HG03460 (cell line): Measurements from ENCODE around the gene SAP130.

ENCODE experiments used
- ATAC-seq: cut with Tn5 transposase; IDR thresholded peaks from one replicate; pipeline ENCODE4 v1.9.1; 2021; ENCODE audit not compliant: unreplicated experiment

SAP130 gene

DNA sequence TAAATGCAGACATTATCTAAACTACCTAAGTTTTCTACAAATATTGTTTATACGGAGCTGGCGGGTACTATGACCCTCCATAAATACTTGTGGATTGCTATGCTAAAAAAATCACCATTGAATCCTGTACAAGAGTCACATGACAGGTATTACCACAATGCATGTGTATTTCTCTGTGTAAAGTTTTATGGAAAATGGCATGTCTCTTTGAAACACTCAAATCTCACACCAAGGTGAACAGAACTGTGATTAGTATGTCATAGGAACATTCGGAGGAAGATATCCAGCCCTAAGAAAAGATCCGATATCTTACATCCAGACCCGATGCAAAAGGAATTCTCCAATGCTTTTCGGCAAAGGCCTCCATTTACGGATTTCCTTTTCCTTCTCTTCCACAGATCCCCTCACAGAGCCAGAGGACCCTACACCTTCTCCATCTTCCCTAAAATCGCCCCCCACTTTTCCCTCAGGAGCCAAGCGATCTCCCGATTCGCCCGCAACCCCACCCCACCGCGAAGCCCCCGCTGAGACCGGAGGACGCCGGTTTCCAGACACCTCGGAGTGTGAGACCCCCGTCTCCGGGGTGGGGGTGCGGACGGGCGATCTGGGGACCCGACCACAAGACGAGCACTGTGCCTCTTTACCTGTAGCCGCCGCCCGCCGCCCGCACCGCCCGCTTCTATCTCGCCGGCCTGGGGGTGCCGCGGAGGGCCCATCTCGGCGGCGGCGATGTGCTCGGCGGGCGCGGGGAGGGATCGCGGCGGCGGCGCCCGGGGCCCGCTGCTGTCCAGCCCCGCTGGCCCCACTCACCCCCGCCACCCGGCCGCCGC is 1.2 kb downstream of the SAP130 start:
- ATAC-seq = no peak

DNA sequence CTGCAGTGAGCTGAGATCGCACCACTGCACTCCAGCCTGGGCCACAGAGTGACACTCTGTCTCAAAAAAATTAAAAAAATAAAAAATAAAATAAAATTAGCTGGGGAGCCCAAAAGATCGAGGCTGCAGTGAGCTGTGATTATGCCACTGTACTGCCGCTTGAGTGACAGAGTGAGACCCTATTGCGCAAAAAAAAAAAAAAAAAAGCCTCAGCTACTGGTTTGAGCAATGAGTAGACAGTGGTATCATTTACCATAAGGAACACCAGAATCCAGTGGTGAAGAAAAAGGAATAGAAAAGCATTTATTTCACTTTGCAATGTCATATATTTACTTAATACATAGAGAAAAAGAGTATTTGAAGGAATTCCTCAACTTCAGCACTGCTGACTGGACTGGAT is 3.0 kb downstream of the SAP130 start:
- no peak for ATAC-seq

DNA sequence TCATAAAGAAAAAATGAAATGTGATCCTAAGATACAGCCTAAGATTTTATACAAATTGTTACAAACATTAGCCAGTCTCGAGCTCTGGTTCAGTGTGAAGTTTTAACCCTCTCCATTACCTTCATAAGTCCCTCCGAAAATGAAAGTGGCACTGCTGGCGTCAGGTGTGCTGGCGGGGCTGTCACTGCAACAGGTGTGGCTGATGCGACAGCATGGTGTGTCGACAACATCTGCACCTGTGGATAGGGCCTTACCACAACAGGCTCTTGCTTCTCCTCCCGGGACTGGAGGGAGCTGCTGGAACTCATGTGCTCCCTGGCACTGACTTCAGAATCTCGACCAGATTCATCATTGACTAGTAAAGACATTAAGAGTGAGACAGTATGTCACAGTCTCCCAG is 10.3 kb downstream of the SAP130 start:
- ATAC-seq = no peak

DNA sequence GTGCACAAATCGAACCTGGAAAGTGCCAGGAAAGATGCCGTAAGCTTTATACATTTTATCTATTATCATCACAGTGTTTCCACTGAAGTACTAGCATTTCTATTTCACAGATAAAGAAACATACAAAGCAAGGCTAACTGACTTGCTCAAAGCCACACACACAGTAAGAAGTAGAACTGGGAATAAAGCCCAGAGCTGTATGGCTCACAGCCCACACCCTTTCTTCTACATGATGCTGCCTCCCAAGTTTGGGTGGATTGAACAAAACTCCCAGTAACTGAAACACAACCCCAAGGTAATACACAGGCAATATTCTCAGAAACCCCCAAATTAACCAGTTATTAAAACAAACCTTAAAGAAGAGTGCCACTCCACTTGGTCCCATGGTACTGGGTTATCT is 11.2 kb downstream of the SAP130 start:
- no peak for ATAC-seq

DNA sequence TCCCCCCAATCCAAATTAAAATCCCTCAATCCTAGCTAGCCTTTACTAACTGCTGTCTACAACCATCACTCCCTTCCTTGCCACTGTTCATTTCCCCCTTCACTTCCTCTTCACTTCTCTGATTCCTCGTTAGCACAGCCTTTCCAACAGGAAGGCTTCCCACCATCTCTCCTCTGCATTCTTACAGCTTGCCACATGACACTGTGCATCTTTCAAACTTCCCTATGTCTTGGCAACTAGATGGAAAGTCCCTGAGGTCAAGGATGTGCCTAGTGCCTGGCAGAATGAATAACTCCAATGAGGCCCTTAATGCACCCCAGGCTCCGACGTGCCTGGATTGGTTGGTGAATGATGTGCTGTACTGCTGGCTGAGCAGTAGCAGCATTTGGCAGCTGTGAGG is 15.2 kb downstream of the SAP130 start:
- no peak for ATAC-seq

DNA sequence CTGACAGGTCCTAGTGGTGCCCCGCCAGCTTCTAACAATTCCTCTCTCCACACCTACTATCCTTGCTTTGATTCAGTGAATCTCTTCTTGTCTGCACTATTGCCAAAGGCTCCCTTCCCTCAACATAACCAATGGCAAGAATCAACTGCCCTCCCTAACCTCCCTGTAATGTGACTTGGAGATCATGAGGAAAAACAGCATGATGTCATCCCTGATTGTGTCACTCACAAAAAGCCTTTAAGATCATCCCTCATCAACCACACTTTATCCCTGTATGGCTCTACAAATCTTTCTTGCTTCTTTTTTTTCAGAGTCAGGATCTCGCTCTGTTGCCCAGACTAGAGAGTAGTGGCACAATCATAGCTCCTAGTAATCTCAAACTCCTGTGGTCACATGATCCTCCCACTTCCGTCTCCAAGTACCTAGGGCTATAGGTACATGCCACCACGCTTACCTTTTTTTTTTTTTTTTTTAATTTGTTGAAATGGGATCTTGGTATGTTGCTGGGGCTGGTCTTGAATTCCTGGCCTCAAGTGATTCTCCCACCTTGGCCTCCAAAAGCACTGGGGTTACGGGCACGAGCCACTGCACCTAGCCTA is 19.7 kb downstream of the SAP130 start:
- ATAC-seq = no peak

DNA sequence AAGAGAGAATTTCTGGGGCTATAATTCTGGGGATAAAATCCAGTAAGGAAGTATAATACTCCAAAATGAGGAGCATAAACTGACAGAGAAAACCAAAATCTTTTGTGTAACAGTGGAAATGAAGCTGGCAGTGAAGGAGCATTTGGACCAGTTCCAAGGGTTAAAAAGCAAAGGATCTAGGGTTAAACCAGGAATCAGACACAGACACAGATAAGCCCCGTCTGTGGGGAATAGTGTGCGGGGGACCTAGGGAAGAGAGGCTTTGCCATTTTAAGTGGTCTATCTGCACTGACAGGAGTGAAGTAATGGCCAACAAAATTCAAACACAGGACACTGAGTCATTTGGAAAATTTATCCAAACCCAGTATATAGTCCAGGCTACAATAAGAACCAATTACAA is 23.4 kb downstream of the SAP130 start:
- ATAC-seq = no peak

DNA sequence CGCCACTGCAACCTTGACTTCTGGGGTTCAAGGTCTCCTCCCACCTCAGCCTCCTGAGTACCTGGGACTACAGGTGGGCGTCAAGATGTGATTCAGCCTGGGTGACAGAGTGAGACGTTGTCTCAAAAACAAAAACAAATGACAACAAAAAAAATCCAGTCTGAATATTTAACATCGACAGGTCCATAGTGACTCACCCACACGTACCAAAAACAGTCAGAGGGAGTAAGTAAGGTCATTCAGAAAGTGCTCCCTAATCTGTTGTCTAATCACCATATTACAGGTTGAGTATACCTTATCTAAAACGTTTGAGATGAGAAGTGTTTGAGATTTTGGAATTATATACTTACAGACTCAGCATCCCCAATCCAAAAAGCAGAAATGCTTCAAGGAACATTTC is 24.4 kb downstream of the SAP130 start:
- ATAC-seq = no peak

DNA sequence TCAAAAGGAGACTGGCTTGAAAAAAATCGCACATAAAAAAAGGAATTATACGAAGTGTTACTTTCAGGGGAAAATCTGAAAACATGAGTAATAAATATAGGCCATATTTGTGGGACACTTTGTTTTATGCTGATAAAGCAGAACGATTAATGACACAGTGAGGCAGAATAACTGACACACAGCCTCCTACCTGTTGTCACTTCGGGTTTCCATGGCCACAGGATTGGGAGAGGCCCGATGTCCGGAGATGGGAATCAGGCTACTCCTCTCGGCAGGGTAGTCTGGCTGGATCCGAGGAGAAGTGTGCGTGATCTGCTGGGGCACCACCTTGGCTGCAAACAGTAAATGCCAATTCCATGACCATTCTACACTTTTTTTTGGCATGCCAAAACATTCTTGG is 31.7 kb downstream of the SAP130 start:
- no peak for ATAC-seq

DNA sequence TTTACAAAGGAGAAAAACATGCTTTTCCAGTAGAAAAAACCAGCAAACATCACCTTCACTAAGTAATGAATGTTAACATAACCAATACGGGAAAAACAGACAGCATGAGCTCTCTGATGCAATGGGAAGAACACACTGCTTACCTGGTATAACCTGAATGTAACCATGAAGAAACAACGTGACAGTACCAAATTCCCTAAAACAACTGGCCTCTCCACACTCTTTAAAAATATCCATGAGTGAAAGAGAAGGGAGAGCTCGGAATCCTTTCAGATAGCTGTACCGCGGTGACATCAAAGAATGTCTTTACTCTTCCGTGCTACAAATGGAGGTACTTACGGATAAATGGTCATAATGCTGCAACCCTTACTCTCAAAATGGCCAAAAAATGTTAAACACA is 32.1 kb downstream of the SAP130 start:
- no peak for ATAC-seq

DNA sequence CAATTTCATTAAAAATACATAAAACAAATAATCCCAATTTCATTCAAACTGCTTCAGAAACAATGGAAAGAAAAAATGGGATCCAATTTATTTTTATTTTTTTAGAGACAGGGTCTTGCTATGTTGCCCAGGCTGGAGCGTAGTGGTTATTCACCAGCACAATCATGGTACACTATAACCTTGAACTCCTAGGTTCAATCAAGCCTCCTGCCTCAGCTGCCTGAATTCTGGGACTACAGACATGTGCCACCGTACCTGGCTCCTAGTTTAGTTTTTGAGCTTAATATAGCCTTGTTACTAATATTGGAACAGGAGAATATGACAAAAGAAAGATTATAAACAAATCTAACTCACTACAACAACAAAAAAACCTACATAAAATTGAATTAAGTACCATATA is 34.2 kb downstream of the SAP130 start:
- no peak for ATAC-seq

DNA sequence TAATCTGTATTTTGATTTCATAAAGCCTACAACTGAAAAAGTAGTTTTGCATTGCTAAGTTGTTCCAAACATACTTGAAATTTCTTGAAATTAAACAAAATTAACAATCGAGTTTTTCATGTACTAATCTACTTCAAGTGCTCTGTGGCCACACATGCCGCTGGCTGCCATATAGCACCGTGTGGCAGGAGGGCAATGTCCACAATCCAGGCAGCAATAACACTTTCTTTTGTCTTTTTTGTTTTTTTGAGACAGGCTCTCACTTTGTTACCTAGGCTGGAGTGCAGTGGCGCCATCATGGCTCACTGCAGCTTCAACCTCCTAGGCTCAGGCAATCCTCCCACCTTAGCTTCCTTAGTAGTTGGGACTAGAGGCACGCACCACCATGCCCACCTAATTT is 36.1 kb downstream of the SAP130 start:
- no peak for ATAC-seq

DNA sequence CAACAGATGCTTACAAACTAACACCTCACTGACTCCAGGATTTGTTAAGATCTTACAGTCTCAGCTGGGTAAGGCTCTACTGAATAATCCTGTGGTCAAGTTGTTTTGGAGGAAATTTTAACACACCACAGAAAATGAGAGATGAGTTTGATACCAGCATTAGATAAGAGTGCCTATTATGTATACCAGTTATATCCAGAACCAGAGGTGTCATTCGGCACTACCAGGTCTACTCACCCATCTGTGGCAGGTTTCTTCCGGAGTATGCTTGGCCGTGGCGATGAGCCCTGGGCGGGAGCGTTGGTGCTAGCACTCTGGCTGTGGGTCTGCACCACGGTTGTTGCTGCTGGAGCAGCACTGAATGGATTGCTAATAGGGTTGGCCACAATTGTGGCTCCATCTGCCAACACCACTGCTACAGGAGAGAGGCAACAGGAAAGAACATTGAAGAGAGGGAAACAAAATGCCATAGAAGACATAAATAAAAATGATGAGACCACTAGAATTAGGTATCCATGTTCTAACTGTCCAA is 41.2 kb downstream of the SAP130 start:
- ATAC-seq = no peak

DNA sequence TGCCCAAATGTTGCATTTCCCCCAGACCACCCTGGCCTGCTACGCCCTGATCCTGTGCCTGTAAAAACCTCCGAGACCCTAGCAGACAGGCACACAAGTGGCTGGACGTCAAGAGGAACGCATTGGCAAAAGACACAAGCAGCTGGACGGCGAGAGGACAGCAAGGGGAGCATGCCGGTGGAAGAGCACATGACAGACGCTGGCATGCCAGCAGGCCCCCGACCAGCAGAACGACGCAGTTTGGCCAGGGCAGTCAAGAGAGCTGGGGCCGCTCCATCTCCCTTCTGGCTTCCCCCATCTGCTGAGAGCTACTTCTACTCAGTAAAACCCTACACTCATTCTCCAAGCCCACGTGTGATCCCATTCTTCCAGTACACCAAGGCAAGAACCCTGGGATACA is 42.1 kb downstream of the SAP130 start:
- no peak for ATAC-seq

DNA sequence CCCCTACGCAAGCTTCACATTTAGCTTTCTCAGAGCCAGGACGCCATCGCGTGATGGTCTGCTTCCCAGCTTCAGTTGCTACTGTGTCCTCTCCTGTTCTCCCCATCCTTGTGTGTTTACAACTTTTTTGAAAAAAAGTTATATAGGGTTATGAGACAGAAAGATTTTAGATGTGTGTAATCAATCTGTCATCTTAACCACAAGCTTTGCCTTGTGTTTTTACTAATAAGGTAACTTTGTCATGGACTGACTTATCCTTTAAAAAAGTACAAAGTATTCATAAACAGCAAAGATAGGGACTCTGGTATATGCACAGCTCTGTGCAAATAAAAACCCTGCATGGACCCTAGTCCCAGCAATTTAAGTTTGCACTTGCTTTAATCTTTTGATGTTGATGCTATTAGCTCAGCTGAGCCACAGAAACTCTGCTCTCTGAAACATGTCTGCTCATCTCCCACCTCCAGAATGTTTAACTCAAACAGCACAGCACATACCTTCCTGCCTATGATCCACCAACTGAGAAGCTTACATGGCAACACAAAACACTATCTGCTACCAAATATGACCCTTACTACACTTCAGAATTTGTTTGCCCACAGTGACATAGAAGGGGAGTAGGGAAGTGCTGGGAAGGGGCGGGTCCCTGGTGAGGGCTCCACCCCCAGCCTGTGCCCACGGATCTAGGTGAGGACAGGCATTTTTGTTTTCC is 42.7 kb downstream of the SAP130 start:
- ATAC-seq = no peak

DNA sequence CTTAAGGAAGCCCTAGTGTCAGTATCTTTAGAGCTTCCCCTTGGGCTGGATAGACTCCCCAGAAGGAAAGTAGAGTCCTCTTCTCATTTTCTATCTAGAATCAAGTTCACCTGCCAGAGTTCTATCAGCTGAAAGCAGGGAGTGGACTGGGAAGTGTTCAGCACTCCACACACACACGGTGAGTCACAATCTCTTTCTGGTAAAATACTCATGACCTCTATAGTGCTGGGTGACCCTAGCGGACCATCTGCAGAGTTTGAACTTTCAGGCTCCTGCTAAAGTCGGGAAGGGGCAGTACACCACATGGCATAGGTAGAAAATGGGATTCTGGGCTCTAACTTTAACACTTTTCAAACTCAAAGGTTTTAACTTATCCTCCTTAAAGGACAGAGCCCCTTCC is 43.3 kb downstream of the SAP130 start:
- ATAC-seq = no peak

DNA sequence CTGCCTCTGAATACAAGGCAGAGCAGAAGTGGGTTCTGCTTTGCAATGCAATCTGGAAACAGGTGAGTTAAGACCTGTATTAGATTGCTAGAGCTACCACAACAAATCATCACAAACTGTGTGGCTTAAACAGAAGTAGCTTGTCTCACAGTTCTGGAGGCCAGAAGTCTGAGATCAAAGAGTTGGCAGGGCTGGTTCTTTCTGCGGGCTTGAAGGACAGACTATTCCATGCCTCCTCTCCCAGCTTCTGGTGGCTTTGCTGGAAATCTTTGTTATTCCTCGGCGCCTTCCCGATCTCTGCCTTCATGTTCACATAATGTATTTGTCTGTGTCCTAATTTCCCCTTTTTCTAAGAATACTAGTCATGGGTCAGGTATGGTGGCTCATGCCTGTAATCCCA is 58.4 kb downstream of the SAP130 start:
- ATAC-seq = no peak

DNA sequence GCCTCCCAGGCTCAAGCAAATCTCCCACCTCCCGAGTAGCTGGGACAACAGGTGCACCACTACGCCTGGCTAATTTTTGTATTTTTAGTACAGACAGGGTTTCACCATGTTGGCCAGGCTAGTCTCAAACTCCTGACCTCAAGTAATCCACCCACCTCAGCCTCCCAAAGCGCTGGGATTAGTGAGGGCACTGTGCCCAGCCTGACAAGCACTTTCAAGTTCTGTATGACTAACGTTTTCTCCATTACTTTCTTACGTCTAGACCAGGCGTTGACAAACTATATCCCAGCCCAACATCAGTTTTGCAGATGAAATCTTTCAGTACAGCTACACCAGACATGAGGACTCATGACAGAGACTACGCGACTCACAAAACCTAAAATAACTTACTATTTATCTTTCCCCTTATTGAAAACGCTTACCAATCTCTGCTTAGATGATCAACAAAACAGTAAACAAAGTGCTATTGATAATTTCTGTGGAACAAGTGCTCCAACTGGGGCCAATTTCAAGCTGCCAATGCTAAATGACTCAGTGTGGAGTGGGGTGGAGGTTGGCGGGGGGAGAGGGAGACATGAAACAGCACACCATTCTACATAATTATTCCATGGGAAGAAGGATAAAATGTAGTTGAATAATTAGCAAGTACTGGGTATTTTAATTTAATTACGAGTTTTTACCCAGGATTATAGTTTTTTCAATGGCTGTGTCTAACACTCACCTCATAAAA is 59.1 kb downstream of the SAP130 start:
- no peak for ATAC-seq

DNA sequence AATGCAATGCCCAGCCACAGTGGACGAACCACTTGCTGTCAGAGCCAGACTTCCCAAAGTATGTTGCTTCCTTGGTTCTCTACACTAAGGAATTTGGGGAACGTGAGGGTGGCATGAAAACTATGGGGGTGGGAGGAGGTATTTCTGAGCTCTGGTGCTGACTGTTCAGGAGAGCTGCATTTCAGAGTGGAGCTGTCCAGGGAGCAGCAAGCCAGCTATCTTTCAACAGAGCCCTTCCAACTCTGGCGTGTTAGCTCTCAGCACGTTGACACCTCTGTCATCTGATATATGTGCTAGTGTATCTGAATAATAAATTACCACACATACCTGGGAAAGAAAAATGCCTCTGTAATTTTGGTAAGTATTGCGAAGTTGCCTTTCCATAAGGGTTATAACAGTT is 66.1 kb downstream of the SAP130 start:
- ATAC-seq = no peak

DNA sequence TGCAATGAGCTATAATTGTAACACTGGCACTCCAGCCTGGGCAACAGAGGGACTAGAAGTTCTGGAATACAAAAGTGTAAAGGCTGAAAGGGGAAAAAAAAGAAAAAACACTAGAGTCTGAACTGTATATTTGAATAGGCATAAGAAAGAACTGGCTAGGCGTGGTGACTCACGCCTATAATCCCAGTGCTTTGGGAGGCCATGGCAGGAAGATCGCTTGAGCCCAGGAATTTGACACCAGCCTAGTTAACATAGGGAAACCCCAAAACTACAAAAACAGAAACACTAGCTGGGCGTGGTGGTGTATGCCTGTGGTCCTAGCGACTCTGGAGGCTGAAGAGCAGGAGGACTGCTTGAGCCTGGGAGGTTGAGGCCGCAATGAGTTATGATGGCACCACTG is 70.6 kb downstream of the SAP130 start:
- no peak for ATAC-seq

DNA sequence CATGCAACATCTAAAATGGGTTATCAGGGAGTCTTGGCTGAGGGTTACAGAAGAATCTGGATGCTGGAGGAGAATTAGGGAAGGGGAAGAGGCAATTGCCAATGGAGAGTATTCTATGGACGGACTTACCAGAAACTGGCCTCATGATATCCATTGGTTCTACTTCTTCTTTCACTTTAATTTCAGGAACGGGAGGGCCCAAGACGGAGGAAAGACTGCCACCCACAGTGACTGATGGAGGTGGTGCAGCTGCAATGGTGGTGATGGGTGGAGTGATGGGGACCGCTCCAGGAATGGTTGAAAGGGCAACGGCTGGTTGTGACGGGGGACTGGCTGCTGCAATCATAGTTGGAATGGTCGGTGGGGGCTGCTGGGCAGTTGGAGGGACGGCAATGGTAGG is 73.0 kb downstream of the SAP130 start:
- ATAC-seq = no peak
